Mesendoderm (in vitro differentiated cells): ENCODE results near the gene POLR1D.

Source experiments
- DNase-seq: peaks from one replicate; pipeline ENCODE4 v3.0.0; 2013
- H2AK5ac ChIP-seq: 2 replicates; pipeline ENCODE4 v1.6.1; 2013; ENCODE audit warnings: low read length, inconsistent platforms
- H2BK120ac ChIP-seq: 2 replicates; pipeline ENCODE4 v1.6.1; 2013; ENCODE audit warnings: low read depth, mild to moderate bottlenecking, low read length, moderate library complexity, mixed read lengths
- H2BK15ac ChIP-seq: replicated peaks from 2 replicates; pipeline ENCODE4 v1.6.1; 2013; ENCODE audit warnings: low read depth, mild to moderate bottlenecking, moderate library complexity
- H2BK5ac ChIP-seq: 2 replicates; pipeline ENCODE4 v1.6.1; 2013; ENCODE audit warnings: low read length, inconsistent platforms
- H3K18ac ChIP-seq: 2 replicates; pipeline ENCODE4 v1.6.1; 2013; ENCODE audit warnings: mild to moderate bottlenecking, low read length, mixed read lengths
- H3K23ac ChIP-seq: one replicate; pipeline ENCODE4 v1.6.1; 2013; ENCODE audit warnings: low read length
- H3K27ac ChIP-seq: 2 replicates; pipeline ENCODE4 v1.5.1; 2013; ENCODE audit warnings: low read depth, mild to moderate bottlenecking, inconsistent platforms, low read length, moderate library complexity
- H3K27me3 ChIP-seq: 2 replicates; pipeline ENCODE4 v1.6.1; 2013; ENCODE audit warnings: low read length, control low read depth, mild to moderate bottlenecking, inconsistent platforms; ENCODE audit not compliant: insufficient read depth, poor library complexity
- H3K36me3 ChIP-seq: 2 replicates; pipeline ENCODE4 v1.6.1; 2013; ENCODE audit warnings: low read length, inconsistent platforms; ENCODE audit not compliant: control insufficient read depth, insufficient read depth
- H3K4ac ChIP-seq: one replicate; pipeline ENCODE4 v1.6.1; 2013; ENCODE audit warnings: low read depth, mild to moderate bottlenecking, low read length, moderate library complexity
- H3K4me1 ChIP-seq: 2 replicates; pipeline ENCODE4 v1.6.1; 2013; ENCODE audit warnings: low read depth, low read length, inconsistent platforms; ENCODE audit not compliant: control insufficient read depth
- H3K4me2 ChIP-seq: 2 replicates; pipeline ENCODE4 v1.6.1; 2013; ENCODE audit warnings: low read length
- H3K4me3 ChIP-seq: 2 replicates; pipeline ENCODE4 v1.5.1; 2013; ENCODE audit warnings: mild to moderate bottlenecking, low read length
- H3K56ac ChIP-seq: one replicate; pipeline ENCODE4 v1.6.1; 2013; ENCODE audit warnings: low read length
- H3K79me1 ChIP-seq: 2 replicates; pipeline ENCODE4 v1.6.1; 2013; ENCODE audit warnings: low read length, inconsistent platforms
- H3K79me2 ChIP-seq: 2 replicates; pipeline ENCODE4 v1.6.1; 2013; ENCODE audit warnings: mild to moderate bottlenecking, low read length; ENCODE audit not compliant: control insufficient read depth, insufficient read depth
- H3K9ac ChIP-seq: 2 replicates; pipeline ENCODE4 v1.6.1; 2013; ENCODE audit warnings: low read length, inconsistent platforms
- H4K5ac ChIP-seq: one replicate; pipeline ENCODE4 v1.6.1; 2013; ENCODE audit warnings: low read length
- H4K8ac ChIP-seq: one replicate; pipeline ENCODE4 v1.6.1; 2013; ENCODE audit warnings: low read depth, mild to moderate bottlenecking, control low read depth, low read length, moderate library complexity
- WGBS: extraction: QIAGEN DNeasy Blood & Tissue Kit; methylation state at CpG from one replicate; pipeline ENCODE4 v1.1.7; 2013; ENCODE audit warnings: low lambda C conversion rate, missing lambda C conversion rate; ENCODE audit not compliant: insufficient coverage; ENCODE audit errors: extremely low coverage; 5-methylcytosine and 5-hydroxymethylcytosine counted together

Gene POLR1D

DNA sequence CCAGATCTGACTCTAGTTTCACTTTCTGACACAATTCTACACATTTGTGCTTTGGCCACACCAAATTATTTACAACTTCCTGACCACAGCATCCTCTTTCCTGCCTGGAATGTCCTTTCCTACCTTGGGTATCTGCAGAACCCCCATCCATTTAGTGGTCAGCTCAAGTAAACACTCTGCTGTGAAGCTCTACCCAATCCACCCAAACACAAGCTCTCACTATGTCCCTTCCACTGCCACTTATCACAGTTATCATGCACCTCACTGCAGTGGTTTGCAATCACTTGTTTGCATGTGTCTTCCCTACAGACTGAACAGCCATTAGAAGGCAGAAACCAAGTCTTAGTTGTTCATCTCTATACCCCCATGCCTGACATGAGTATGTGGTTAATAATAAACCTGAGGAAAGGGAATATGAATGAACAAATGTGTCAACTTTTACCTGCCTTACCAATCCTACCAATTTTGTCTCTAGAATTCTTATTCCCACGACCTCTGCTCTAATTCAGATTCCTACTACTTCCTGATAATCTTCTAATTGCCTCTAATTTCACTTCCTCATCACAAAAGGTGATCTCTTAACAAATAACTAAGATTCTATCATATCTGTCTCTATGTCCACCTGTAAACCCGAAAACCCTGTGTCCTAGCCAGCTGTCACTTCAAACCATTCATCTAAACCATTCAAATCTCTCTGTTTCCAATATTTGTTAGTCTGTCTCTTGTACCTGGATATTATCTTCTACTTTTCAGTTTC lies 26.5 kb upstream of the POLR1D start:
- WGBS: no CpG with 5 or more reads among the region's 2 CpGs
- H3K4me1 ChIP-seq: peaks cover 9% of the 10 kb centered on the region
- peaks cover 14% of the 10 kb centered on the region for H3K79me1 ChIP-seq
- no peak overlapping the region for H4K5ac ChIP-seq
- H3K4me3 ChIP-seq: no peak overlapping the region
- no peak overlapping the region for H3K18ac ChIP-seq
- H3K56ac ChIP-seq: no peak overlapping the region
- H3K36me3 ChIP-seq: no peaks in the 10 kb centered on the region
- no peak overlapping the region for H3K23ac ChIP-seq
- H3K4me2 ChIP-seq: no peak overlapping the region
- no peak overlapping the region for H2AK5ac ChIP-seq
- no peaks in the 10 kb centered on the region for H3K27me3 ChIP-seq
- H4K8ac ChIP-seq: no peak overlapping the region
- no peak overlapping the region for H3K27ac ChIP-seq
- H3K9ac ChIP-seq: no peak overlapping the region
- H2BK120ac ChIP-seq: no peak overlapping the region
- no peak overlapping the region for H3K4ac ChIP-seq
- H3K79me2 ChIP-seq: peaks cover 10% of the 10 kb centered on the region
- no peak overlapping the region for H2BK5ac ChIP-seq
- no peak for DNase-seq
- H2BK15ac ChIP-seq: no peak overlapping the region

DNA sequence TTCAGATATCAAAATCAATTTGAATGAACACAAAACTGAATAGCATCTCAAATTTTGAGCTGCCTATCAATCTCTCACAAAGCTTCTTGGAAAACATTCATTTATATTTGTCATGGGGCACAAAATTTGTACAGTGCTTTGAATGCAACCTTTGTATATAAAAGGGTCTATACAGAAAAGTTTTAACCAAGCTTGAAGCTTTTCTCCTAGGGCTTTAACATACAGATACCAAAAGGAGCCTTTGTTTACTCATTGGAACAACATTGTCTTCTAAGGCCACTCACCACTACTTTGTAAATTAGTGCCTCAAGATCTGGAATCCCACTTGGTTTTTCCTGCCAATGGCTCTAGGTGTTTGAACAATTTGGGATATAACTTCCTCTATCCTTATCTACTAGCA lies 22.6 kb upstream of the POLR1D start:
- peaks cover 16% of the 10 kb centered on the region for H3K79me2 ChIP-seq
- DNase-seq: no peak
- H3K56ac ChIP-seq: no peak overlapping the region
- H2AK5ac ChIP-seq: no peak overlapping the region
- no peak overlapping the region for H2BK5ac ChIP-seq
- no peak overlapping the region for H3K27ac ChIP-seq
- no peak overlapping the region for H3K4ac ChIP-seq
- no peak overlapping the region for H4K8ac ChIP-seq
- H2BK15ac ChIP-seq: no peak overlapping the region
- peaks cover 13% of the 10 kb centered on the region for H3K4me1 ChIP-seq
- no peak overlapping the region for H3K9ac ChIP-seq
- H3K27me3 ChIP-seq: no peaks in the 10 kb centered on the region
- no peak overlapping the region for H3K4me2 ChIP-seq
- no peak overlapping the region for H3K4me3 ChIP-seq
- H3K18ac ChIP-seq: no peak overlapping the region
- peaks cover 16% of the 10 kb centered on the region for H3K79me1 ChIP-seq
- no peak overlapping the region for H2BK120ac ChIP-seq
- no peak overlapping the region for H4K5ac ChIP-seq
- H3K23ac ChIP-seq: no peak overlapping the region
- H3K36me3 ChIP-seq: no peaks in the 10 kb centered on the region

DNA sequence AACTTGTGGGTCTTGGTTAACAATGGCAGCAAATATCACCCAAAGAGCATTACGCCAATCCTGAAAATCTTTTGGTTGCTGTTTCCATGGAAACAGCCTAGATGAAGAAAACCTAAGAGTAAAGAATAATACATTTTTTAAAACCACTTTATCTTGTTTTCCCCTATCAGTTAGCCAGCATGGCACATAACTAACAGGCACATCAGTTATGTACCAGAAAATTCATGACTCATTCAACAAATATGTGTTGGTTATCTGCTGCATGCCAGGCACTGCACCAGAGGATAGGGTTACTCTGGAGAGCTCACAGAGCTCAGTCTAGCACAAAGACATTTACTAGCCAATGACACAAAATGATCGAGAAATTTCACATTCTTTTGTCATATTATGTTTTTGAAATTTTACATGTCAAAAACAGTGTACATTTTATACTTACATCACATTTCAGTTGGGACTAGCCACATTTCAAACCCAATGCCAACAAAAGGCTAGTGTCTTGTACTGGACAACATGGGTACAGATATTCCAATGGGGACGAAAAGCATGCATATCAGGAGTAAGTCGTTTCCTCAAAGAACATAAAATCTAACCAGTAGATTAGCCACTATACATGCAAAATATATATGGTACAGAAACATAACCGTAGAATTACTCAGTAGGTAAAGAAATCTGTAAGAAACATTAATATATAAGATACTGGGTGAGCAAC lies 21.7 kb upstream of the POLR1D start:
- peak; percentile 84 for DNase-seq
- no peak overlapping the region for H3K4me2 ChIP-seq
- H3K18ac ChIP-seq: no peak overlapping the region
- H3K36me3 ChIP-seq: no peaks in the 10 kb centered on the region
- no peak overlapping the region for H3K56ac ChIP-seq
- no peak overlapping the region for H3K4ac ChIP-seq
- H3K9ac ChIP-seq: no peak overlapping the region
- H3K23ac ChIP-seq: no peak overlapping the region
- no peaks in the 10 kb centered on the region for H3K27me3 ChIP-seq
- H4K5ac ChIP-seq: no peak overlapping the region
- H2AK5ac ChIP-seq: no peak overlapping the region
- H4K8ac ChIP-seq: no peak overlapping the region
- H3K27ac ChIP-seq: no peak overlapping the region
- H3K4me3 ChIP-seq: no peak overlapping the region
- H3K79me1 ChIP-seq: peaks cover 17% of the 10 kb centered on the region
- H3K79me2 ChIP-seq: peaks cover 18% of the 10 kb centered on the region
- no CpG with 5 or more reads among the region's 5 CpGs for WGBS
- H3K4me1 ChIP-seq: peaks cover 12% of the 10 kb centered on the region
- no peak overlapping the region for H2BK120ac ChIP-seq
- H2BK5ac ChIP-seq: no peak overlapping the region
- H2BK15ac ChIP-seq: no peak overlapping the region

DNA sequence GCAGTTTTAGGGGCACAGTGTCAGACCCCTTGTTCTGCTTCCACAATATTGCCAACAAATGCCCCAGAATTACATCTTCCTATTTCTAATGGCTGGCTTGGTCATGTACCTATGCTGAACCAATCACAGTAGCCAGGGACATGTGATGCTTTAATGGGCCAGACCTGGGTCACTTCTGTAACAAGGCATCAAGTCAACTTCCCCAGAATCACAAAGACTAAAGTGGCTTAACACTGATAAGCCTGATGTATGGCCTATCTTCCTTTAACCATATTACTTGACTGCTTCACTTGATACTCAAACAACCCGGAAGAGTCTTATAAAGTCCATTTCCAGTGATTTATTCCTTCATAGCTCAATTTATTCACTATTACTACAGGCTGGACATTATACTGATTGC lies 21.0 kb upstream of the POLR1D start:
- Histone ChIP-seq H3K27ac (no peak overlapping the region), H3K9ac (no peak overlapping the region), H3K79me2 (peaks cover 13% of the 10 kb centered on the region), H3K4me3 (no peak overlapping the region), H2AK5ac (no peak overlapping the region), H3K27me3 (no peaks in the 10 kb centered on the region), H4K5ac (no peak overlapping the region), H3K79me1 (peaks cover 12% of the 10 kb centered on the region), H3K23ac (no peak overlapping the region), H3K56ac (no peak overlapping the region), H2BK120ac (no peak overlapping the region), H3K4me1 (peaks cover 8% of the 10 kb centered on the region), H3K36me3 (no peaks in the 10 kb centered on the region), H2BK5ac (no peak overlapping the region), H3K4ac (no peak overlapping the region), H3K18ac (no peak overlapping the region), H4K8ac (no peak overlapping the region), H3K4me2 (no peak overlapping the region), H2BK15ac (no peak overlapping the region)
- no CpG with 5 or more reads among the region's 1 CpG for WGBS
- peak; percentile 59 for DNase-seq

DNA sequence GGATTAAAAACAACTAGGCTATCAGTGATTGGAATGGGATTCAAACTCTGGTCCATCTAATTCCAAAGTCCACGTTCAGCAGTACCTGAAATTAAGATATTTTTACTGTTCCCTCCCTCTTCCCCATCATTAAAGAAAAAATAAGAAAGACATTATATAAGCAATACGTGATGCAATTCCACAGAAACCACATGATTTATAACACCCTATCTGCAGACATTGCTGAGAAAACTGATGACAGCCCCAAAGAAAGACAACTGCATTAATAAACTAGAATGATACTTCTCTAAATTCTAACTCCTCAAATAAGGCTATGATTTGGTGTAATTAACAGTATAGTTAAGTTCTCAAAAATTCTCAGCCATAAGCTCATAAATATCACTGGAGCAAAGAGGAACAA lies 20.5 kb upstream of the POLR1D start:
- no peak overlapping the region for H3K23ac ChIP-seq
- WGBS: no CpG with 5 or more reads among the region's 2 CpGs

More for the DNA sequence above, 20.5 kb upstream of the POLR1D start:
- H2AK5ac ChIP-seq: no peak overlapping the region
- no peak overlapping the region for H4K5ac ChIP-seq
- no peak overlapping the region for H3K56ac ChIP-seq
- H2BK5ac ChIP-seq: no peak overlapping the region
- H3K79me2 ChIP-seq: peaks cover 11% of the 10 kb centered on the region
- H3K18ac ChIP-seq: no peak overlapping the region
- H3K4me3 ChIP-seq: no peak overlapping the region
- no peak overlapping the region for H3K4ac ChIP-seq
- peaks cover 10% of the 10 kb centered on the region for H3K79me1 ChIP-seq
- H4K8ac ChIP-seq: no peak overlapping the region
- H3K9ac ChIP-seq: no peak overlapping the region
- H2BK15ac ChIP-seq: no peak overlapping the region
- no peak overlapping the region for H2BK120ac ChIP-seq
- H3K4me2 ChIP-seq: no peak overlapping the region
- peaks cover 6% of the 10 kb centered on the region for H3K4me1 ChIP-seq
- H3K27me3 ChIP-seq: no peaks in the 10 kb centered on the region
- H3K36me3 ChIP-seq: no peaks in the 10 kb centered on the region
- no peak overlapping the region for H3K27ac ChIP-seq
- DNase-seq: no peak
